ENCODE results near the gene SPATA22.
"Not testable (repeated sequence)": the region's sequence is repeated elsewhere in the genome, so short reads cannot be mapped to it uniquely, and the experiment has no call there.

Gene SPATA22

GRCh38 chr17:3469529-3469928 lies 2.1 kb downstream of the SPATA22 start:
- H3K9me3 ChIP-seq (ENCODE audit: control insufficient read depth, insufficient read depth, low read length), result no peaks in the 10 kb centered on the region
- no peaks in the 10 kb centered on the region for H3K36me3 ChIP-seq (ENCODE audit: control insufficient read depth, insufficient read depth, low read length)
- H3K9ac ChIP-seq (ENCODE audit: low read depth, low read length), result no peak overlapping the region
- no peaks in the 10 kb centered on the region for H3K27me3 ChIP-seq (ENCODE audit: control insufficient read depth, insufficient read depth, low read length)
- no peaks in the 10 kb centered on the region for H3K4me1 ChIP-seq (ENCODE audit: control insufficient read depth, insufficient read depth, low read length)
- H3K4me3 ChIP-seq (ENCODE audit: low read depth, low read length), result no peak overlapping the region

DNA sequence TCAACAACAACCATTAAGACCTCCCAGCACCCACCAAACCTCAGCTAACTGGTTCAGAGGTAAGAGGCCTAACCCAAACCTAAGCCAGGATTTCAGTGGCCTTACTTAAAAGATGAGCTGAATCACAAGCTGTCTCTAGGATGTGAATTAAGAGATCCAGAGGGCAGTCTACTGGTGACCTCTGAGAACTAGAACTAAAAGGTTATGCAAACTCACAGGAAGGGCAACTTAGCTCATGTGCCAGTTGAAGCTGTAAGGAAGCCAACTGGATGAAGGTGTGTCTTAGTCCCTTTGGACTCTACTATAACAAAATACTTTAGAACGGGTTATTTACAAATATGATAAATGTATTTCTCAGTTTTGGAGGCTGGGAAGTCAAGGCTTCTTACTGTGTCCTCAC lies 5.3 kb downstream of the SPATA22 start:
- not testable (repeated sequence) for H3K36me3 ChIP-seq (ENCODE audit: control insufficient read depth, insufficient read depth, low read length); H3K9ac ChIP-seq (ENCODE audit: low read depth, low read length); H3K4me3 ChIP-seq (ENCODE audit: low read depth, low read length); H3K27me3 ChIP-seq (ENCODE audit: control insufficient read depth, insufficient read depth, low read length); H3K9me3 ChIP-seq (ENCODE audit: control insufficient read depth, insufficient read depth, low read length); H3K4me1 ChIP-seq (ENCODE audit: control insufficient read depth, insufficient read depth, low read length)

DNA sequence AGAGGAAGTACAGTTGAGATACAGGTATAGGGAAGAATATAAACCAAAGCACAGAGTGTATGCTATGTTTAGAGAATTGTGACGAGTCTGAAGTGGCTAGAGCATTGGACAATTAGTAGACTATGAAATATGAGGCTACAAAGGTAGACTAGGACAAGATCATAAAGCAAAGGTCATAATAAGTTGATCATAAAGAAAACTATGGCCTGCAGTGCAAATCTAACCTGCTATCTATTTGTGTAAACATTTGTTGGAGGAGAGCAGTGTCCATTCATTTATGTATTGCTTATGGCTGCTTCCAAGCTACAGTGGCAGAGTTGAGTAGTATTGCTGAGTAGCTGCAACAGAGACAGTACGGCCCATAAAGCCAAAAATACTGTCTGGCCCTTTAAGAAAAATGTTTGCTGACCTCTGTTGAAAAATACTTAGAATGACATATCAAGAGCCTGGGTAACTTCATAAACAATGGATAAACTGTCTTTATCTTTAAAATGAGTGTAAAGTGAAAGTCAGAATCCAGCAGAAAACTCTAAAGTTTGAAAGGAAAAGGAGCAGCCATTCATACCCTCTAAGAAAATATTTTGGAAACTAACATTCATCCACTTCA lies 23.5 kb downstream of the SPATA22 start:
- no peak overlapping the region for H3K4me3 ChIP-seq (ENCODE audit: low read depth, low read length)
- no peaks in the 10 kb centered on the region for H3K27me3 ChIP-seq (ENCODE audit: control insufficient read depth, insufficient read depth, low read length)
- H3K4me1 ChIP-seq (ENCODE audit: control insufficient read depth, insufficient read depth, low read length), result no peaks in the 10 kb centered on the region
- no peaks in the 10 kb centered on the region for H3K36me3 ChIP-seq (ENCODE audit: control insufficient read depth, insufficient read depth, low read length)
- no peaks in the 10 kb centered on the region for H3K9me3 ChIP-seq (ENCODE audit: control insufficient read depth, insufficient read depth, low read length)
- no peak overlapping the region for H3K9ac ChIP-seq (ENCODE audit: low read depth, low read length)

GRCh38 chr17:3447625-3448024 lies 24.0 kb downstream of the SPATA22 start:
- Histone ChIP-seq H3K36me3 (ENCODE audit: control insufficient read depth, insufficient read depth, low read length) (no peaks in the 10 kb centered on the region), H3K27me3 (ENCODE audit: control insufficient read depth, insufficient read depth, low read length) (no peaks in the 10 kb centered on the region), H3K9ac (ENCODE audit: low read depth, low read length) (no peak overlapping the region), H3K4me3 (ENCODE audit: low read depth, low read length) (no peak overlapping the region), H3K9me3 (ENCODE audit: control insufficient read depth, insufficient read depth, low read length) (no peaks in the 10 kb centered on the region), H3K4me1 (ENCODE audit: control insufficient read depth, insufficient read depth, low read length) (no peaks in the 10 kb centered on the region)

DNA sequence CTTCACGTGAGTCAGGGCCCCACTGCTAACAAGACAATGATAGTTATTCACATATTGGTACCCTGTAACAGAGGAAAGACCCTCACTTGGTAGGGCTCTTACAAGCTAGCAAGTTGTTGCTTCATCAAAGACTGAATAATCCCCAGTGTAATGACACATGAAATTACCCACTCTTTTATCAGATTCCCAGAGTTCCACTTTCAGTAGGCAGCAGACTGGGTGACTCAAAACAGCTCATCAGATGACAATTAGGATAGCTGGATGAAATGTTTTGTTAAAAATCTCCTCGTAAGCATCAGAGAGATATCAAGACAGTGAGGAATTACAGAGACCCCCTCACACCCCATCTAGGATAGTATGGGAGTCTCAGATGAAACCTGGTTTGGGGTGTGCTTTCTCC lies 31.2 kb downstream of the SPATA22 start:
- Histone ChIP-seq H3K9ac (ENCODE audit: low read depth, low read length) (no peak overlapping the region), H3K4me3 (ENCODE audit: low read depth, low read length) (no peak overlapping the region), H3K9me3 (ENCODE audit: control insufficient read depth, insufficient read depth, low read length) (no peaks in the 10 kb centered on the region), H3K27me3 (ENCODE audit: control insufficient read depth, insufficient read depth, low read length) (no peaks in the 10 kb centered on the region), H3K4me1 (ENCODE audit: control insufficient read depth, insufficient read depth, low read length) (no peaks in the 10 kb centered on the region), H3K36me3 (ENCODE audit: control insufficient read depth, insufficient read depth, low read length) (no peaks in the 10 kb centered on the region)

- Histone ChIP-seq H3K9ac (ENCODE audit: low read depth, low read length) (no peak overlapping the region), H3K9me3 (ENCODE audit: control insufficient read depth, insufficient read depth, low read length) (no peaks in the 10 kb centered on the region), H3K4me3 (ENCODE audit: low read depth, low read length) (no peak overlapping the region), H3K36me3 (ENCODE audit: control insufficient read depth, insufficient read depth, low read length) (no peaks in the 10 kb centered on the region), H3K27me3 (ENCODE audit: control insufficient read depth, insufficient read depth, low read length) (no peaks in the 10 kb centered on the region), H3K4me1 (ENCODE audit: control insufficient read depth, insufficient read depth, low read length) (no peaks in the 10 kb centered on the region)
Measured at GRCh38 chr17:3438368-3438767, 33.3 kb downstream of the SPATA22 start.

GRCh38 chr17:3433741-3434140 lies 37.9 kb downstream of the SPATA22 start, which contains the start of gene OR1E2:
OR1E2 (minus strand) TSS chr17:3433841; CDS start chr17:3433841, 0 bp downstream.
- no peak within 1 kb of the TSS for H3K4me3 ChIP-seq (ENCODE audit: low read depth, low read length)
- no peaks in the 10 kb centered on the region for H3K9me3 ChIP-seq (ENCODE audit: control insufficient read depth, insufficient read depth, low read length)
- no peaks in the 10 kb centered on the region for H3K4me1 ChIP-seq (ENCODE audit: control insufficient read depth, insufficient read depth, low read length)
- H3K36me3 ChIP-seq (ENCODE audit: control insufficient read depth, insufficient read depth, low read length), result no peaks in the 10 kb centered on the region
- H3K27me3 ChIP-seq (ENCODE audit: control insufficient read depth, insufficient read depth, low read length), result no peaks in the 10 kb centered on the region
- no peak within 1 kb of the TSS for H3K9ac ChIP-seq (ENCODE audit: low read depth, low read length)

- H3K4me3 ChIP-seq (ENCODE audit: low read depth, low read length); H3K9me3 ChIP-seq (ENCODE audit: control insufficient read depth, insufficient read depth, low read length); H3K36me3 ChIP-seq (ENCODE audit: control insufficient read depth, insufficient read depth, low read length); H3K4me1 ChIP-seq (ENCODE audit: control insufficient read depth, insufficient read depth, low read length); H3K9ac ChIP-seq (ENCODE audit: low read depth, low read length); H3K27me3 ChIP-seq (ENCODE audit: control insufficient read depth, insufficient read depth, low read length): not testable (repeated sequence)
Measured at GRCh38 chr17:3433215-3433614, 38.4 kb downstream of the SPATA22 start.

DNA sequence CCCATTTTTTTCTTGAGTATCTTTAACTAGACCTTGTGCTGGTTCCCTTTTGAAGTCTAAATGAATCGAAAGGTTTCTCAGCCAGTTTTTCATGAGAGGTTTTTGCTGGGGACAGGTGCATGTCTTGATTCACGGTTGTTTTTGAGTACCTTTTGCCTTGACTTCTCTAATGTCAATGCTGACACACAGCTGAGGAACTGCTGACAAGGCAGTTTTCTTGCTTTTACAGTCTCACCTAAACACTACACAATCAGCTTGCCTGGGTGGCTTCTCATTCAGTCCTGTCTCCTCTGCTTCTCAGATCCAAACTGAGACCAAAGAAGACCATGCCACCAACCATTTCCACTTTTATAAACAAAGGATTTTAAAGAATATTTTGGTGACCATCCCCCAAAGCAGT lies 53.4 kb downstream of the SPATA22 start:
- H3K27me3 ChIP-seq (ENCODE audit: control insufficient read depth, insufficient read depth, low read length), result no peaks in the 10 kb centered on the region
- H3K4me1 ChIP-seq (ENCODE audit: control insufficient read depth, insufficient read depth, low read length), result no peaks in the 10 kb centered on the region
- no peak overlapping the region for H3K4me3 ChIP-seq (ENCODE audit: low read depth, low read length)
- no peak overlapping the region for H3K9ac ChIP-seq (ENCODE audit: low read depth, low read length)
- H3K36me3 ChIP-seq (ENCODE audit: control insufficient read depth, insufficient read depth, low read length), result no peaks in the 10 kb centered on the region
- H3K9me3 ChIP-seq (ENCODE audit: control insufficient read depth, insufficient read depth, low read length), result no peaks in the 10 kb centered on the region

- Histone ChIP-seq H3K4me3 (ENCODE audit: low read depth, low read length) (no peak overlapping the region), H3K4me1 (ENCODE audit: control insufficient read depth, insufficient read depth, low read length) (no peaks in the 10 kb centered on the region), H3K36me3 (ENCODE audit: control insufficient read depth, insufficient read depth, low read length) (no peaks in the 10 kb centered on the region), H3K27me3 (ENCODE audit: control insufficient read depth, insufficient read depth, low read length) (no peaks in the 10 kb centered on the region), H3K9ac (ENCODE audit: low read depth, low read length) (no peak overlapping the region), H3K9me3 (ENCODE audit: control insufficient read depth, insufficient read depth, low read length) (no peaks in the 10 kb centered on the region)
Measured at GRCh38 chr17:3415610-3416009, 56.0 kb downstream of the SPATA22 start.

DNA sequence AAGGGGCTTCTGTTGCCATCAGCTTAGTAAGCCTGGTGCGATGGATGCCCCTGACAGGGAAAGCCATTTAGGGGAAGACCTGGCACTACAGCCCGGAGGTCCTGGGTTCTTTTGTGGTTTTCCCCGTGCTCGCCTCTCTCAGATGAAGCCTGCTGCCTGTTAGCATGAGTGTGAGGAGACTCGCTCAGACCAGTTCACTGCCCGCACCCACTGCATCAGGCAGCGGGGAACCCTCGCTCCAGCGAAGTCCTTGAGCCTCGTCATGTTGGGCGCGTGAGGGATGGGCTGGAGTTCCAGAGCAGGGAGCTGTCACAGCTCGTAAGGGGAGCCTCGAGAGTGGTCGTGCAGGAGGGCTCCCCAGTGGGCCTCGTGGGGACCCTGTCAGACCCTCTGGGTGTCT lies 59.4 kb downstream of the SPATA22 start:
- not testable (repeated sequence) for H3K36me3 ChIP-seq (ENCODE audit: control insufficient read depth, insufficient read depth, low read length); H3K27me3 ChIP-seq (ENCODE audit: control insufficient read depth, insufficient read depth, low read length); H3K4me3 ChIP-seq (ENCODE audit: low read depth, low read length); H3K9me3 ChIP-seq (ENCODE audit: control insufficient read depth, insufficient read depth, low read length); H3K9ac ChIP-seq (ENCODE audit: low read depth, low read length); H3K4me1 ChIP-seq (ENCODE audit: control insufficient read depth, insufficient read depth, low read length)

GRCh38 chr17:3411070-3411469 lies 60.5 kb downstream of the SPATA22 start, which contains the start of gene OR3A3:
OR3A3 (plus strand) TSS chr17:3411370.
- H3K36me3 ChIP-seq (ENCODE audit: control insufficient read depth, insufficient read depth, low read length), result no peaks in the 10 kb centered on the region
- H3K9ac ChIP-seq (ENCODE audit: low read depth, low read length), result no peak within 1 kb of the TSS
- H3K4me3 ChIP-seq (ENCODE audit: low read depth, low read length), result no peak within 1 kb of the TSS
- H3K27me3 ChIP-seq (ENCODE audit: control insufficient read depth, insufficient read depth, low read length), result no peaks in the 10 kb centered on the region
- no peaks in the 10 kb centered on the region for H3K4me1 ChIP-seq (ENCODE audit: control insufficient read depth, insufficient read depth, low read length)
- no peaks in the 10 kb centered on the region for H3K9me3 ChIP-seq (ENCODE audit: control insufficient read depth, insufficient read depth, low read length)

Measured in iPS-15b (cell line).